SHP77 (cell line): ENCODE results near the gene SMURF2.
"Not testable (repeated sequence)": the region's sequence is repeated elsewhere in the genome, so short reads cannot be mapped to it uniquely, and the experiment has no call there.

Source experiments
- DNase-seq, 2 experiments: peaks; one replicate each; lab custom pipeline; 2025; lab: John Stamatoyannopoulos, UW

The SMURF2 gene

GRCh38 chr17:64596439-64596838, 65.7 kb downstream of the SMURF2 start:
- no peak for DNase-seq

- no peak for DNase-seq
Observed at GRCh38 chr17:64591944-64592343, 70.2 kb downstream of the SMURF2 start.

GRCh38 chr17:64585146-64585545, 77.0 kb downstream of the SMURF2 start:
- no peak for DNase-seq

GRCh38 chr17:64583038-64583437, 79.1 kb downstream of the SMURF2 start:
- DNase-seq, result no peak

GRCh38 chr17:64580384-64581315, 81.5 kb downstream of the SMURF2 start:
- DNase-seq, result no peak

GRCh38 chr17:64579917-64580316, 82.2 kb downstream of the SMURF2 start:
- DNase-seq, result no peak

- DNase-seq, result not testable (repeated sequence)
Observed at GRCh38 chr17:64577025-64577424, 85.1 kb downstream of the SMURF2 start.

GRCh38 chr17:64575431-64575830, 86.7 kb downstream of the SMURF2 start:
- DNase-seq, result no peak

- DNase-seq, result no peak
Observed at GRCh38 chr17:64574646-64575045, 87.5 kb downstream of the SMURF2 start.

GRCh38 chr17:64573214-64573613, 88.9 kb downstream of the SMURF2 start:
- no peak for DNase-seq

- DNase-seq, result no peak
Observed at GRCh38 chr17:64572682-64573154, 89.4 kb downstream of the SMURF2 start.

GRCh38 chr17:64571746-64572145, 90.4 kb downstream of the SMURF2 start:
- DNase-seq, result no peak

- no peak for DNase-seq
Observed at GRCh38 chr17:64565563-64565962, 96.5 kb downstream of the SMURF2 start.

GRCh38 chr17:64564098-64564497, 98.0 kb downstream of the SMURF2 start:
- DNase-seq, result no peak

GRCh38 chr17:64555281-64555680, 106.8 kb downstream of the SMURF2 start:
- no peak for DNase-seq

GRCh38 chr17:64554028-64554637, 108.0 kb downstream of the SMURF2 start:
- DNase-seq, result no peak

GRCh38 chr17:64551461-64551860, 110.6 kb downstream of the SMURF2 start:
- no peak for DNase-seq

- DNase-seq, result no peak
Observed at GRCh38 chr17:64547319-64547718, 114.8 kb downstream of the SMURF2 start.

GRCh38 chr17:64546716-64547115, 115.4 kb downstream of the SMURF2 start:
- DNase-seq, result no peak

GRCh38 chr17:64544742-64545141, 117.4 kb downstream of the SMURF2 start:
- no peak for DNase-seq

- DNase-seq, result no peak
Observed at GRCh38 chr17:64540118-64540776, 121.9 kb downstream of the SMURF2 start.

- no peak for DNase-seq
Observed at GRCh38 chr17:64538508-64539130, 123.5 kb downstream of the SMURF2 start.
